GM21528 (cell line): Measurements from ENCODE around the gene PTPRG.

Experiments
- ATAC-seq: cut with Tn5 transposase; IDR thresholded peaks from one replicate; pipeline ENCODE4 v1.9.1; 2021; ENCODE audit warnings: mild to moderate bottlenecking, moderate library complexity; ENCODE audit not compliant: unreplicated experiment, low FRiP score

Gene PTPRG

DNA sequence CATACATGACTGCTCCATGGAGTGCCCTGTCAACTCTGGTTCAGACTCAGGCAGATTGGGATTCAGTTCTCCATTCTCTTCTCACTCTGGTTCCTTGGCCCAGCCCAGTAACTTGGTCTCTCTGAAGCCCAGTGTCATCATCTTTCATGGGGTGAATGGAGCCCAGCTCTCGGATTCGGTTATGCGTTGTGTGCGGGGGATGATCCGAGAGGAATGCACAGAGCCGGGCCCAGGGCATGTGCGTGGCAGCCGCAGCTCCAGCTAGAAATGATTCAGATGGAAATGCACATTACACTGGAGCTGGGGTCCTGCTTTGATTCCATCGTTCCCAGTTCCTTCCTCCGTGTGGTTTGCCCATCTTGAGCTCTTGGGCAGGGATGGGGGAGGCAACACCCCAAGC, 622.6 kb downstream of the PTPRG start:
- no peak for ATAC-seq

DNA sequence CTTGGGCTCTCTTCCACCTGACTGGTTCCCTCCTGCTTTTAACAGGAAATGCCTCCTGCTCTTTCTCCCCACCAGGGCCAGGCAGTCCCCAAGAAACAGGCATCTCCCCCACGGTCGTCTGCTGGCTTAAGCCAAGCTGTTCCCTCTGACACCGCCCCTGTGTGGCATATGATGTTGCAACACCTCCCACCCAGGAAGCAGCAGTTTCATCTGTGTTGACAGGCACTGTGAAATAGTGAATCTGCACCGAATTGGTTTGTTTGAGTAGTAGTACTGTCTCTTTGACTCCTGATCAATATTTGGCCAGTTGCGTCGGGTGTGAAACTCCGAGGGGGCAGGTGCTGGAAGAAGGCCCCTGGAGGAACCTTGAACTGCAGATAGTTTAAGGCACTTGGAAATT, 623.2 kb downstream of the PTPRG start:
- ATAC-seq: no peak

DNA sequence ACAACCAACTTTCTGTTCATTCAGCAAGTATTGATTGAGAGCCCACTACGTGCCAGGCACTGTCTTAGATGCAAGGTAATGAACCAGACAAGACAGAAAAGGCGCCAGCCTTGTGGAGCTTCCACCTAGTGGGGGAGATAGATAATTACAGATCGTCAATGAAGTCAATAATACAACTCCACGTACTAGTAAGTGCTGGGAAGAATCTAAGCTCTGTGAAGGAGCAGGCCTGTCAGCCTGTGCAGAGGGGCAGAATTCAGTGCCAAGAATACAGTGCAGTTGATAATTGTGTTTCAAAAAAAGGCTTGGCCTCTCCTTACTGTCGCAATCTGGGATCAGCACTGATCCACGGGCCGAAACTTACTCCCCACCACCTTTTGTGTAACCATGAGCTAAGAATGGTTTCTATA, 625.7 kb downstream of the PTPRG start:
- ATAC-seq: no peak

DNA sequence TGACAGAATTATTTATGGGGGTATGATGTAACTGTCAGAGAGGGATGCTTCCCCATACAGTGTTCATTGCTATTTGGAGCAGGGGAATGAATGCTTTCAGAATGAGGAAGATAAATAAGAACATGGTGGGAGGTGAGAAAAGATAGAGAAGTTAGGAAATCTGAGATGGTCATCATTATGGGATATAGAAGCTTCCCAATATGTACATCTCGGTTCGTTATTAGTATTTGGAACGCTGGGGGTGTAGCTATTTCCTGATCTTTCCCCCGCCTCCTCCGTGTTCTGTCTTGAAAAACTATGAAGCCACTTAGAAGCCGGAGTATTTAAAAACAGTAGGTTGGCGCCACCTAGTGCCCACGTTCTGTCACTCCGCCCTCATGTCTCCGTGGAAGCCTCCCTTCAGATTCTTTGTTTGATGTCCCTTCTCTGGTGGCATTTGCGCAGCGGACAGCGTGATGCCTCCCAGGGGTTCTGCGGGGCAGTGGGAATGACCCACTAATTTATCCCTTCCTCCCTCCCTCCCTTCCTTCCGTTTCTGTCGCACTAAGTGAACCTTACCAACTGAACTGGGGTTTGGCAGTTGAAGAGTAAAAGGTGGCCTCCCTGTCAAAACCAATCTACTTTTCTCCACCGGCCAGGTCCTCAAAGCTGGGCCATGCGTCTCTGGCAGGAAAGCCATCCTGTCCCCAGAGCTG, 627.5 kb downstream of the PTPRG start:
- ATAC-seq: no peak

DNA sequence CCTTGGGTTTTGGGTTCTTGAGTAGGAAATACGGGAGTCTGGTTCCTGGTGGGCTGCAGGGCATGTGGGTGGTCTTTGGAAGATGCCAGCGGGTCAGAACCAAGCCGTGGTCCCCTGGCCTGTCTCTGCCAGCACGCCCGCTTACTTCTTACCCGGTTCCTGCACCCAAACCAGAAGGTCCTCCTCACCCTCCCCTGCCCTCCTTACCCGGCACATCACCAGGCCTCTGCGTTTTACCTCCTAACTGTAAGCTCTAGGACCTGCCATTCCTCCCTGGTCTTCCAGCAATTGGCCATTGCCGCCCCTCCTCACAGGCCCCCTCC, 628.0 kb downstream of the PTPRG start:
- ATAC-seq: no peak

DNA sequence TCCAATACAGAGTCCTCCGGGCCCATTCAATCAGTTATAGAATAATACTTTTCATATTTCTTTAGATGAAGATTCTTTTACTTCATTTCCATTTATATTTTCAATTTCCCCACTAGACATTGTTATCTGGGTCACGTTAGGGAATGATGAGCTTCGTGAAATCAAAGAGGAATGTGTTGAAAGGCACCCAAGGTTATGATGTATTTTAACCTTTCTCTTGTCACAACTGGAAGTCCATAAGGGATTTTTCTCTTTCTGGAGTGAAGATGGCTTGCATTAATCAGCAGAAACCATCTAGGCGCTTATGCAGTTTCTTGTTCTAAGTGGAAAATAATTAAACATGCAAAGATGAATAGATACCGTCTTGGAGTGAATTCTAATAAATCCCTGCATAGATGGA, 631.5 kb downstream of the PTPRG start:
- ATAC-seq: no peak

DNA sequence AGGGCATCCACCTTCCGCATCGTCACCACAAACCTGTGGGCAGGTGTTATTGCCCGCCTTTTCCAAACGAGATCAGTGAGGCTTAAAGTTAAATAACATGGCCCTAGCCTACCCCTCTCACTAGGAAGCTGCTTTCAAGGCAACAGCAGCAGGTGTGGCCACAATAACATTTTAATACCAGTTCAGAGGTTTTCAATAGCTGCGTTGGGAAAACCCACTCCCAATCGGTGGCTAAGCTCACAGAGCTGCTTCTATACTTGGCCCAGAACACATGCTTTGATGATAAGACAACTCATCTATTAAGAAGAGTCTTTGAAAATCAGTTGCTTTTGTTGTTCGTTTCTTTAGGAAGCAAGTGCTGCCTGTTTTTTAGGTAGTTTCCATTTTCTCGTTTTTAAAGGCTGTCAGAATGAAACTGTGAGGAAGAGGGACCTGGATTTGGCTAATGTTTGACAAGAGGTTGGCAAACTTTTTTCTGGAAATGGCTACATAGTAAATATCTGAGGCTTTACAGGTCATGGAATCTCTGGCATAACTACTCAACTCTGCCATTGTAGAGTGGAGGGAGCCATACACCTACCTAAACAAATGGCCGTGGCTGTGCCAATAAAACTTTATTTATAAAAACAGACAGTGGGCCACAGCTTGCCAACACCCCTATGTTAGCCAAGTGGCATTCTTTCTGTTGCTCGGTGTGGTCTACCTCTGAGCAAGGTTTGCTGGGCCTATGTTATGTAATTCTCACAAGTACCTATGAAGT, 632.4 kb downstream of the PTPRG start:
- ATAC-seq: no peak

DNA sequence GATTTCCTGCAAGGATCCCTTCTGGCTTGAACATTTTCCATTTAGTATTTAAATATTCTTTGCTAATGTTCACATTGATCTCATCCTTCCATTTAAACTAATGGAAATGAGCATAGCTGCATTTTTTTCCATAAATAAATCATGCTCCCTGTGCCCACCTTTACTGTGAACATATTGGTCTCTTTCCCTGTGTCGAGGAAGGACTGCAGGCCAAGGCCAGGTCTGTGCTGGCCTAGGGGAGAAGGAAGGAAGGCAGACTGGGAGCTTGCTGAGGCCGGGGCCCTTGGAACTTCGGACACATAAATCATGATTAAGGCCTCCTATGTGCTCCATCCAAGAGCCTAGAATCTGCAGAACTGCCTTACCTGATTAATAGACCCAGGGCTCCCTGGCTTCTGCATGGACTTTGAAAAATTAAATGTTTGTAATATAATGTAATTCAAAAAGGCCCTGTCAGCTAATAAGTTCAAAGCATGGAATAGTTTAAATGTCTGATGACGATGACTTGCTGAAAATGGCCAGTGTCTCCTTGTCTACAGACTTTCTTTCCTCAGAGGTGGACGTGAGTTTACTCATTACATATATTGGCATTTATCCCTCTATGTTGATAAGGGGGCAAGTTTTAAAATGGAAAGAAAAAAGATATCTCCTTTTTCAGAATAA, 636.1 kb downstream of the PTPRG start:
- no peak for ATAC-seq

DNA sequence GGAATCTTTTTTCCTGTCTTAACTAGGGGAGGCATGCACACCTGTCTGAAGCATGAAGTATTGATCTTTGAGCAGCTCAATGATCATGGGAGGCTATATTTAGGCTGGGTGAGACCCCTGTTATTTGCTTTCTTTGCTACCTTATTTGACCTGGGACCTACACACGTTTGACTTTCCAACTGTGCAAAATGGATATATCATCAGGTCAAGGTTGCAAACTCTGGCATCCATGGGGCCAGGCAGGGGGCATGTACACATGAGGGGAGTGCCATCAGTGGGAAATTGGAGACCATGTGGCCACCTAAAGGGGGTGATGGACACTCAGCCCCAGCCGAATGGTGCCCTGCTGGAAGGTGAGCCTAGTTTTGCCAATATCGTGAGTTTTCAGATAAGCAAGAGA, 637.8 kb downstream of the PTPRG start:
- ATAC-seq: no peak

DNA sequence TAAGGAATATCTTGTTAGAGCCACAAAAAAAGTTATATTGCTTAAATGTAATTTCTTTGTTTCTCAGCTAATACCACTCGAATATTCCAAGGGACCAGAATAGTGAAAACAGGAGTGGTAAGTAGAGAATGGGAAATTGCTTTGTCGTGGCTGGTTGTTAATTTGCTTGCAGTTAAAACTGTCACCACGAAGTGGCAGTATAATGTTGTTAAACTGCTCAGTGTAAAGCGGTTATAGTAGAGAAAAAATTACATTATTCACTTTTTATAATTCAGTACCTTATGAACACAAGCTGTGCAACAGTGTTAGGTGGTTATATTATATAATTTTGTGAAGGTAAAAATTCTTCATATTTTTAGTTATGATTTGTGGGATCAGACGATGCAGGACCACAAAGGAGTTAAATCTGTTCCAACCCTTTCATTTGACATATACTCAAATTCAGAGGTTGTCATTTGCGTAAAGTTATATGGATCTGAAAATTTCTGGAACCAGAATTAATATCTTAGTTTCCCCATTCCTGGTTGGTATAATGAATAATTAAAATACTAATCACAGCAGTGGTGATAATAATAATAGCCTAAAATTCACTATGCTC, 640.2 kb downstream of the PTPRG start:
- ATAC-seq: no peak

DNA sequence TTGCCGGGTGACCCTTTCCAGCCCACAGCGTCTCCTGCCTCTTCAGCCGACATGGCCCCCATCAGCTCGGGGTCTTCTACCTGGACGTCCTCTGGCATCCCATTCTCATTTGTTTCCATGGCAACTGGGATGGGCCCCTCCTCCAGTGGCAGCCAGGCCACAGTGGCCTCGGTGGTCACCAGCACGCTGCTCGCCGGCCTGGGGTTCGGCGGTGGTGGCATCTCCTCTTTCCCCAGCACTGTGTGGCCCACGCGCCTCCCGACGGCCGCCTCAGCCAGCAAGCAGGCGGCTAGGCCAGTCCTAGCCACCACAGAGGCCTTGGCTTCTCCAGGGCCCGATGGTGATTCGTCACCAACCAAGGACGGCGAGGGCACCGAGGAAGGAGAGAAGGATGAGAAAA, 641.8 kb downstream of the PTPRG start:
- ATAC-seq: no peak

DNA sequence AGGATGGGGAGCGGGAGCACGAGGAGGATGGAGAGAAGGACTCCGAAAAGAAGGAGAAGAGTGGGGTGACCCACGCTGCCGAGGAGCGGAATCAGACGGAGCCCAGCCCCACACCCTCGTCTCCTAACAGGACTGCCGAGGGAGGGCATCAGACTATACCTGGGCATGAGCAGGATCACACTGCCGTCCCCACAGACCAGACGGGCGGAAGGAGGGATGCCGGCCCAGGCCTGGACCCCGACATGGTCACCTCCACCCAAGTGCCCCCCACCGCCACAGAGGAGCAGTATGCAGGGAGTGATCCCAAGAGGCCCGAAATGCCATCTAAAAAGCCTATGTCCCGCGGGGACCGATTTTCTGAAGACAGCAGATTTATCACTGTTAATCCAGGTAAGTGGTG, 642.2 kb downstream of the PTPRG start:
- no peak for ATAC-seq

DNA sequence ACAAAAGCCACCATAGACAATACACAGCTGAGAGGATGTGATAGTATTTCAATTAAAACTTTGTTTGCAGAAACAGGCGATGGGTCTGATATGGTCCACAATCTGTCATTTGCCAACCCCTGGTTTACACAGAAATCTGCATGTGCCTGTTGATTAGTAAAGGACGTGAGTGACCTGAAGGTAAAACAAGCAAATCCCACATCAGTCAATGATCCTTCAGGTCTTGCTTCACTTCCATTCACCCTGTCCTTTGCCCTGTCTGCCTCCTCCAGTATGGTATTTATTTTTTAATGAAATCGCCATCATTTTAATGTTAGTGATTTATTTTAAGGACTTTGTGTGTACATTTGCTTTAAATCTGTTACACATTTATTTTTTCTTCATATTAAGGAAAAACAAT, 645.8 kb downstream of the PTPRG start:
- no peak for ATAC-seq

DNA sequence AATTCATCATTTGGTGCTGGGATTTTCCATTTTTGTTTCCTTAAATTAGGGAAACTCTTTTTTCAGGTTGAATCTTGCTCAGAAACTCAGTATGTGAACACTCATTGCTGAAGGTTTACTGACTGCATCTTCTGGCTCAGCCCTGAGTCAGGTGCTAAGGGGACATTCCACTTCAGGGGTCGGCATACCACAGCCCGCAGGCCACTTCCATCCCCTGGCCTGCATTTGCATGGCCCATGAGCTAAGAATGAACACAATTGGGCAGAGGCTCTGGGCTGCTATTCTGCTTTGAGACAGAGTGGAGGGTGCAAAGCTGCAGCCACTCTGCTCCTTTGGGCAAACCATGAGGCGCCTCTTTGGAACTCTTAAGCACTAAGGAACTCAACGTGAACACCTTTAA, 647.0 kb downstream of the PTPRG start:
- ATAC-seq: no peak

DNA sequence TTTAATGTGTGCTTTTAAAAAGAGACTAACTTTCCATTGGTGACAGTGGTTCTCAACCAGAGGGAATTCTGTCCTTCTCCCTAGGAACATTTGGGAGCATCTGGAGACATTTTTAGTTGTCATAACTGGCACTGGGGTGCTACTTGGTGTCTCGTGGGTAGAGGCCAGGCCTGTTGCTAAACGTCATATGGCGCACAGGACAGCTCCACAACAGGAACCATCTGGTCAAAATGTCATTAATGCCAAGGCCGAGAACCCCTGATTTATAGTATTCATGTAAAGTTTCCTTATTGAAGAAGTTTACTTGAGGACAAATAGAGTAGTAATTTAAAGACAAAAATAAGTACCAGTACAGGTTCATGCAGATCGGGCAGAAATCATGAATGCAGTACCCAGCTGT, 647.7 kb downstream of the PTPRG start:
- ATAC-seq: no peak

DNA sequence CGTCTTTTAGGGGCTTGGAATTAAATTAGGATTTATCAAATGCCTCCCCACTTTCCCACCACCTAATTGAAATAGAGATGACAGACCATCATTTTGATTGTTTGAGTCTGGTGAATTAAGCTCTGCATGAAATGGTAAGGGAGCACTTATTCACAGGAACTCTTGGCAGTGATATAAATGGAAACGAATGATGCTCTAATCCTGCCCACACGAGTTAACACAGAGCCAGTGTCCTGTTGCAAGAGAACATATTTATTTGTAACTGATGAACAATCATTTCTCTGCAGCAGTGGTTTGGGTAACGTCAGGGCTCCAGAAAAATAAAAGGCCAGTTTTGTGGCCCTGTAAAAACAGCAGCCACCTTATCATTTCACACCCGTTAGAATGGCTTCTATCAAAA, 648.6 kb downstream of the PTPRG start:
- no peak for ATAC-seq

DNA sequence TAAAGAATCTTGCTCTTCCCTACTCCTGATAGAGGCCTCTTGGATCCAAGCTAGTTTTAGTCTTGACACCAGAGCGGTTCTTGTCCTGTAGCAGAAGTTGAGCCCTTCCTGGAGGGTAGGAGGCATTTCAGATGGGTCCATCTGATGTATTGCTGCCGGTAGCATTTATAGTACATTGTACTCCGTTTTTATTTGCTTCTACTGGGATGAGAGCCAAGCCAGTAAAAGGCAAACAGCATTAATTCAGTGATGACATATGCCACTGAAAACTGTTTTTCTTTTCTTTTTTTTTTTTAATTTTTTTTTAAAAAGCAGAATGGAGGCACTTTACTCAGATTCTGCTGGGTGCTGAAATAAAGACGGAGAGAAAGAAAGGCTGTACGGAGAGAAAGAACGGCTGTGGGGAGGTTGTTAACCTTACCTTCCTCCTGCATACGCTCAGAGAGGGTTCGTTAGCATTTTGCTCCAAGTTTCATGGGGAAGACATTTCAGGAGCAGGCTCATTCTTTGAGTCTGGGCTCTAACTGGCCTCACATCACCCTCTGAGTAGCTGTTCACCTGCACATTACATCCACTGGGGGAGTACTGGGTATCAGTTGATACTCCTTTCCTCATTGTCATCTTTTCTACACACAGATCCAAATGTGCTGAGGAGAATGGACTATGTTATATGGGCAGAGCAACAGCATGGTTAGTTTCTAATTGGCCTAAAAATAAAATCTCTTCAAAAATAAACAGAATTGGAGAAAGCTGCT, 650.5 kb downstream of the PTPRG start:
- no peak for ATAC-seq

DNA sequence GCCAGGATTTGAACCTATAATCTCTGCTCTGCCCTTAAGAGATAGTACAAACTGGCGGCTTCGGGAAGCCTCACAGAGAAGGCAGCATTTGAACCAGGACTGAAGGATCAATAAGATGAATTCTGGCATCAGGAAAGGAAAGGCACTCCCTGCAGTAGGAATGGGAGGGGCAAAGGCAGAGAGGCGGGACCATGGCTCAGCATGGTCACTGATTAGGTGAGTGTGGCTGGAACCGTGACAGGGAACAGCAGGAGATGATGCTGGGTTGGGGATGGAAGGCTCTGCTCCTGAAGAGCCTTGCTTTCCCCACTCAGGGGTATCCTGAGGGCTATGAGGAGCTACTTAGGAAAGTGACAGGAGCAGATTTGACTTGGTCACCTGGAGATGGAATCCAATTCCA, 653.5 kb downstream of the PTPRG start:
- no peak for ATAC-seq

DNA sequence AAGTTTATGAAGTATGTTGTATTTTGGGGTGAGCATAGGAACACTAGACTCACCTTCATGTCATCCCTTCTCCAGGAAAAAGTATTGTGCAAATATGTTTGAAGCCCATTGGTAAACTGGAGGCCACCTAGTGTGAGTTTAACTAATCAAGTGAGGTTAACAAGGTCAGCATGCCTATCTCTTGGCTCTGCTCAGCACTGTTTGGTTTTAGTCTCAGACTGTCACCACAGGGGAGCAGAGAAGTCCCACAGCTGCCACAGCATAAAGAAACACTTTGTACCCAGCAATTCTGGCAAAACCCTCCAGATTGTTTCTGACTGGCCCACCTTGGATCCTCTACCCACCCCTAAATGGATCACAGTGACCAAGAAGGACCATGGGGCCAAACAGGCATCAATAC, 659.2 kb downstream of the PTPRG start:
- no peak for ATAC-seq

DNA sequence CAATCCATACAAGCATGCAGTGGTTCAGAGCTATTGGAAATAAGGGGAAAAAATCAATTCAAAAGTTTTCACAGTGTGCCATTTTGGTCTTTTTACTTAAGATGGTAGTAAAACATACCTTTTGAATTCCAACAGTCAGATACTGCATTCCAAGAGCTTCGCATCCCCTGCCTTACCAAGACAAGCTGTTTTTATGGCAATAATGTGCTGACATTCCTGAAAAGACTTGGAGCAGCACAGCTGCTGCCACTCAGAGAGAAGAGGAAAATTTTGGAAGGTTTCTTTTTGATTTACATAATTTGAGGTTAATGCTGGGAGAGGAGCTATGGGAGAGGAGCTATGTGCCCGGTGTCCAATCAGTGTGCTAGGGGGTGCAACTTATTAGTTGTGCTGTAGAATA, 663.7 kb downstream of the PTPRG start:
- ATAC-seq: no peak
